NCI-H128 (cell line): ENCODE results near the gene CNTNAP4.

Experiments
- DNase-seq: peaks from one replicate; lab custom pipeline; 2025; ENCODE audit not compliant: unreplicated experiment; lab: John Stamatoyannopoulos, UW

The CNTNAP4 gene

GRCh38 chr16:76387994-76388393 is 110.8 kb downstream of the CNTNAP4 start:
- no peak for DNase-seq

- DNase-seq, result no peak
Observed at GRCh38 chr16:76389126-76389525, 111.9 kb downstream of the CNTNAP4 start.

GRCh38 chr16:76390476-76390875 is 113.3 kb downstream of the CNTNAP4 start:
- no peak for DNase-seq

- no peak for DNase-seq
Observed at GRCh38 chr16:76396977-76397376, 119.8 kb downstream of the CNTNAP4 start.

GRCh38 chr16:76409706-76410105 is 132.5 kb downstream of the CNTNAP4 start:
- no peak for DNase-seq

- DNase-seq, result no peak
Observed at GRCh38 chr16:76421571-76421970, 144.4 kb downstream of the CNTNAP4 start.

GRCh38 chr16:76428858-76429257 is 151.7 kb downstream of the CNTNAP4 start:
- DNase-seq, result no peak

GRCh38 chr16:76441391-76441790 is 164.2 kb downstream of the CNTNAP4 start:
- DNase-seq, result no peak

- DNase-seq, result no peak
Observed at GRCh38 chr16:76441876-76442275, 164.7 kb downstream of the CNTNAP4 start.

- DNase-seq, result no peak
Observed at GRCh38 chr16:76443973-76444372, 166.8 kb downstream of the CNTNAP4 start.

GRCh38 chr16:76444832-76445231 is 167.6 kb downstream of the CNTNAP4 start:
- no peak for DNase-seq

- no peak for DNase-seq
Observed at GRCh38 chr16:76445815-76446214, 168.6 kb downstream of the CNTNAP4 start.

- DNase-seq, result no peak
Observed at GRCh38 chr16:76446251-76446650, 169.1 kb downstream of the CNTNAP4 start.

- no peak for DNase-seq
Observed at GRCh38 chr16:76450890-76451289, 173.7 kb downstream of the CNTNAP4 start.

GRCh38 chr16:76455257-76455656 is 178.1 kb downstream of the CNTNAP4 start:
- DNase-seq, result no peak

- DNase-seq, result no peak
Observed at GRCh38 chr16:76456016-76456415, 178.8 kb downstream of the CNTNAP4 start.

GRCh38 chr16:76459111-76459510 is 181.9 kb downstream of the CNTNAP4 start:
- DNase-seq, result no peak

GRCh38 chr16:76461836-76462235 is 184.6 kb downstream of the CNTNAP4 start:
- no peak for DNase-seq

- no peak for DNase-seq
Observed at GRCh38 chr16:76464955-76465620, 187.9 kb downstream of the CNTNAP4 start.

- DNase-seq, result no peak
Observed at GRCh38 chr16:76466871-76467270, 189.7 kb downstream of the CNTNAP4 start.

- DNase-seq, result no peak
Observed at GRCh38 chr16:76474048-76474447, 196.8 kb downstream of the CNTNAP4 start.

GRCh38 chr16:76478105-76478504 is 200.9 kb downstream of the CNTNAP4 start:
- no peak for DNase-seq

- DNase-seq, result no peak
Observed at GRCh38 chr16:76483307-76483909, 206.2 kb downstream of the CNTNAP4 start.
